HG03432 (cell line): ENCODE results near the gene OR52N4.
"Not testable (repeated sequence)": the region's sequence is repeated elsewhere in the genome, so short reads cannot be mapped to it uniquely, and the experiment has no call there.

ENCODE experiments used
- ATAC-seq: cut with Tn5 transposase; IDR thresholded peaks from one replicate; pipeline ENCODE4 v1.9.1; 2021; ENCODE audit warnings: mild to moderate bottlenecking, moderate library complexity; ENCODE audit not compliant: unreplicated experiment

OR52N4 gene

DNA sequence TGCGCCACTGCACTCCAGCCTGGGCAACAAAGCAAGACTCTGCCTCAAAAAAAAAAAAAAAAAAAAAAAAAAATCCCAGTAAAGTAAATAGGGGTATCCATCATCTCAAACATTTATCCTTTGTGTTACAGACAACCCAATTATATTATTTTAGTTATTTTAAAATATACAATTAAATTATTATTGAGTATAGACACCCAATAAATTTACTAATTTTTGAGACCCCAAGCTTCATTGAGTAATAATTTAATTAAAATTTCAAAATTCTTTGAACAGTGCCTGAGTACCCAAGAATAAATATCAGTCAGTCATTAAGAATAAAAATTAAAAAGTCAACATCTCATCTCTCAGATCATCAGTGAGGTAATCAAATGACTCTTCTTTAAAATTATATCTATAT is at the start of gene OR52N4:
Gene OR52N4, plus strand, starts transcription at position 301 of the 400 bp plus-strand sequence. CDS start 498 bp downstream, outside the sequence.
- ATAC-seq = no peak

DNA sequence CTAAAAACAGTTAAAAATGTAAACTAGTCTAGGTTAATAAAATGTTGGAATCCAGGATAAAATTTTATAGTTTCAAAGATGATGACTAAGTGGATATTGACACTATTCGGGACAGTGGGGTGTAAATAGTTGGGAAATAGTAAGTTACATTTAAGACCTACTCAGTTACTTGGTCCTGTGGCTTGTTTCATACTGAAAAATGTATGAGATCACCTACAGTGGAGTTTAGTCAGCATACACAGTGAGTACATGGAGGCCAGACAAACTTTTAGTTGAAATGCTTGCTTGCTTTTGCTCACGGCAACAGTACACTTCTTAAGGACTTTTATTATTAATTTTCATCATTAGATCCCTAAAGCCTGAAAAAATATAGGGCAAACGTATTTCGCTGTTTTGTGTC is 48.4 kb upstream of the OR52N4 start:
- no peak for ATAC-seq

DNA sequence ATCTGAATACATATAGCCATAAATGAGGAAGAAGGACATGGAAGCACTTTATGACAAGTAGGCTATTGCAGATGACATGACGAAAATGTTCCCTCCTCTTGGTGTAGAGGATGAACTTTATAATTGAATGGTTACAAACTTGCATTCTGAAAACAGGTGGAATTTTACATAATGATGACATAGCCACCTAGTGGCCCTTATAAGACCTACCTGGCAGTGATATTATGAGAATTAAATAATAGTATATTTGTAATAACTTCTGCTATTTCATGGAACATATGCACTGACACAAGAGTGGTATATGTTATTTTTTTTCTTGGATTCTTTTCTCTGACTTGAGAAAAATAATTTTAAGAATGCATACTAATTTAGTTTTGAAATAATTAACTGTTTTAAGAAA is 41.5 kb upstream of the OR52N4 start:
- no peak for ATAC-seq

DNA sequence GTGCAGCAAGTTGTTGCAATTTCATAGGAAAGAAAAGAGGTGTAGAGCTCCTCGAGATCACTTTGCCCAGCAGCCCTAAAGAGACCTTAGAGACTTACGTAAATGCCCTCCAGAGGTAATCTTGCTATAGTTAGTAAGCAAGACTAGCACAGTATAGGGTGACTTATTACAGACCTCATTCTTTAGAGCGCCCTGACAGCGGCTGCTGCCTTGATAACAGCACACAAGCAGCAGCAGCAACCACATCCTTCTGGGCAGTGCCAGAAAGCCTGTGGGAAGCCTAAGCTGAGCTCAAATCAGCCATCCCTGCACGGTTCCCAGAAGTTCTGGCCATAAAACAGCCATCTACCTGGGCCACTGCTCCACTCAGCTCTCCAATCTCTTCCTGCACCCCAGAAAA is 40.3 kb upstream of the OR52N4 start:
- no peak for ATAC-seq

DNA sequence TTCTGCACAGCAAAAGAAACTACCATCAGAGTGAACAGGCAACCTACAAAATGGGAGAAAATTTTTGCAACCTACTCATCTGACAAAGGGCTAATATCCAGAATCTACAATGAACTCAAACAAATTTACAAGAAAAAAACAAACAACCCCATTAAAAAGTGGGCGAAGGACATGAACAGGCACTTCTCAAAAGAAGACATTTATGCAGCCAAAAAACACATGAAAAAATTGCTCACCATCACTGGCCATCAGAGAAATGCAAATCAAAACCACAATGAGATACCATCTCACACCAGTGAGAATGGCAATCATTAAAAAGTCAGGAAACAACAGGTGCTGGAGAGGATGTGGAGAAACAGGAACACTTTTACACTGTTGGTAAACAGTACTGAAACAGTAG is 37.5 kb upstream of the OR52N4 start:
- ATAC-seq = not testable (repeated sequence)

DNA sequence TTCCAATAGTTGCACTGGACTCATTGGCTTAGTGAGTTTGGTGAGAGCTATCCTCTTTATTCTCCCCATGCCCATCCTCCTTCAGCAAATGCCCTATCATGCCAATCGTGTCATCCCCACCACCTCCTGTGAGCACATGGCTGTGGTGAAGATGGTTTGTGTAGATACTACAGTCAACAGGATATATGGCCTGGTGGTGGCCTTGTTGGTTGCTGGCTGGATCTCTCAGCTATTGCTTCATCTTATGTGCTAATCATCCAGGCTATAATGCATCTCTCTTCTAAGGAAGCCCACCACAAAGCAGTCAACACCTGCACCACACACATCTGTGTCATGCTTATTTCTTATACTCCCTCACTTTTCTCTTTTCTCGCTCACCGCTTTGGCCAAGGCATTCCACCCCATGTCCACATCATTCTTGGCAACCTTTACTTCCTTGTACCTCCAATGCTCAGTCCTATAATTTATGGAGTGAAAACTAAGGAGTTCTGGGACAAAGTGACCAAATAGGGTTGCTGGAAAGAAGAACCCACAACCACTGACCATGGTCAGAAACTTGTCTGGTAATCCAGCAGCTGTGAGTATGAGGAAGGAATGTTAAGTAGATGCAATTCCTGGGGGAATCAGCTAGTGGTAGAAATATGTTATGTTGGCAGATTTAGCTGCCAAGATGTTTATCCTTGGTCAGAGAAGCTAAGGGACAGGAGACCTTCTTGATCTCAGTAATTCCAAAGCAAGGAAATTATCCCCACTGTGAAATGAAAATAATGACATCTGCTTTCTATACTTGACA is 34.1 kb upstream of the OR52N4 start:
- no peak for ATAC-seq

DNA sequence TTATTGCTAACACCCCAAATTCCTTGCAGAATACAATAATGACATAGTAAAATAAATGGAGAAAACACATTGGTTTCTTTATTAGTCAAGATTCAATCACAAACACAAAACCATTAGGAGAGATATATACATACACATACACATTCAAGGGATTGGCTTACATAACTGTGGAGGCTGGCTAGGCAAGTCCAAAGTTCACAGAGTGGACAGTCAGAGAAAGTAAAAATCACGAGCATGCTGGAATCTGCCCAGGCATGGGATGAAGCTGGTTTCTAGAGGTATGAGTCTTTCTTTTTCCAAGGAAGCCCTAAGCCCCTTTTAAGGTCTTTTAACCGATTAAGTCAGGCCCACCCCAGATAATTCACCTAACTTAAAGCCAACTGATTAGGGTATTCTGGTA is 31.4 kb upstream of the OR52N4 start:
- ATAC-seq = no peak

DNA sequence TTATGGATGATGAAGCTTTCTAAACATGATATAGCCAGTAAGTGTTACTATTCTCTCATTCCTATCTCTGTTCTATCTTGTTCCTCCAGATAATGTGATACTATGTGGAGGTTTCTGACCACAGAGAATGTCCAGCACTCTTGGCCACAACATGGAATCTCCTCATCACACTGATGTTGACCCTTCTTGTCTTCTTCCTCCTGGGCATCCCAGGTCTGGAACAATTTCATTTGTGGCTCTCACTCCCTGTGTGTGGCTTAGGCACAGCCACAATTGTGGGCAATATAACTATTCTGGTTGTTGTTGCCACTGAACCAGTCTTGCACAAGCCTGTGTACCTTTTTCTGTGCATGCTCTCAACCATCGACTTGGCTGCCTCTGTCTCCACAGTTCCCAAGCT is 27.7 kb upstream of the OR52N4 start:
- ATAC-seq = no peak

DNA sequence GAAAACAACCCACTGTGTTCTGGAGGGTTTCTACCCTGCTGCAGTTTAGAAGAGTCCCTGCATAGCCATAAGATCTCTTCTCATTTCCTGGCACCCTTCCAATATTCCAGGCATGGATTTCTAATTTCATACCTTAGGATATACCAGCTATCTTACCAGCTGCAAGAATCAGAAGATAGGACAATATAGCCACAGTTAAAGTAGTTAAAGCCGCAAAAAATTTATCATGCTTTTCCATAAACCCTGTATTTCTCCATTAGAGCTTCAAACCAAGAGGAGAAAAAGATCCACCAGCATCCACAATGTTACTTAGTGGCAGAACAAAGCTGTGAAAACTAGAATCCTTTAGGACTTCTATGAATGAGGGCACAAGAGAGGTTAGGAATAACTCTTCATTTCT is 26.4 kb upstream of the OR52N4 start:
- no peak for ATAC-seq

DNA sequence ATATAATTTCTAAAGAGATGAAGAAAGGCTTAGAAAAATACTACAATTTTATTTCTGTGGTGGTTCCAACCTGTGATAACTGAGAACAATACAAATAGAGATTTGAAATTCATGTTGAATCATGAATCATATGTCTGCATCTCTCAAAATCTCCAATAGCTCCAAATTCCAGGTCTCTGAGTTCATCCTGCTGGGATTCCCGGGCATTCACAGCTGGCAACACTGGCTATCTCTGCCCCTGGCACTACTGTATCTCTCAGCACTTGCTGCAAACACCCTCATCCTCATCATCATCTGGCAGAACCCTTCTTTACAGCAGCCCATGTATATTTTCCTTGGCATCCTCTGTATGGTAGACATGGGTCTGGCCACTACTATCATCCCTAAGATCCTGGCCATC is 17.6 kb upstream of the OR52N4 start, which contains the start of gene OR56B1:
Gene OR56B1, plus strand, starts transcription at position 53 of the 400 bp plus-strand sequence. Its CDS starts 69 bp downstream, at position 122.
- no peak for ATAC-seq

DNA sequence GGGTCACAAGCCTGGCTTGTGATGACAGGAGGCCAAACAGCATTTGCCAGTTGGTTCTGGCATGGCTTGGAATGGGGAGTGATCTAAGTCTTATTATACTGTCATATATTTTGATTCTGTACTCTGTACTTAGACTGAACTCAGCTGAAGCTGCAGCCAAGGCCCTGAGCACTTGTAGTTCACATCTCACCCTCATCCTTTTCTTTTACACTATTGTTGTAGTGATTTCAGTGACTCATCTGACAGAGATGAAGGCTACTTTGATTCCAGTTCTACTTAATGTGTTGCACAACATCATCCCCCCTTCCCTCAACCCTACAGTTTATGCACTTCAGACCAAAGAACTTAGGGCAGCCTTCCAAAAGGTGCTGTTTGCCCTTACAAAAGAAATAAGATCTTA is 17.0 kb upstream of the OR52N4 start:
- no peak for ATAC-seq

DNA sequence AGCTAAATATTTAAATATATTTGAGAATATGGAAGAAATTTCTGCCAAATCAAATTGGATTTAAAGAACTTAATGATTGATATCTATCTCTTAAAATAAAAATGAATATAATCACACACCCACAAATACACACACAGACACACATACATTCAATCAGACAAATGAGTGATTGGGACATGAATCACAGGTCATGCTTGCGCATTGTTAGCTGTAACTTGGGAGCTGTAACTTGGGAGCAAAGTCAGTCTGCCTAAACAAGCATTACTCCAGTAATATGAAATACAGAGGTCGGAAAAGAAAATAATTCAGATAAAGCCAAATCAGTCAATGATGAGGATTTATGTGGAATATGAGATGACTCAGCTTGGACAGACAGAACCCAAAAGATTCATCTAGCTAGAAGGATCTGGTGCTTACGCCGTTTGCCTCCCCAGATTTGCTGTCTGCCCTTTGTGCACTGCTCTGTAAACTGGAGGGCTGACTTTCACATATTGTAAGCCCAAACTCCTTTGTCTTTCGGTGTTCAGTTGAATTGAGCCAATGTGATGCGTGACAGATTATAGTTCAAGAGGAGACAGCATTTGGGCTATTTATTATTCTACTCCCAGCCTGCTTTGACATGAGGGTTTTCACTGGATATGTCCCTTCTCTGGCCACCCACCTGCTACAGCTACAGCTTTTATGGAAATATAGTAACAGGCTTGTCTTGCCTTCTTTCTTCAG is 16.2 kb upstream of the OR52N4 start:
- ATAC-seq = no peak

DNA sequence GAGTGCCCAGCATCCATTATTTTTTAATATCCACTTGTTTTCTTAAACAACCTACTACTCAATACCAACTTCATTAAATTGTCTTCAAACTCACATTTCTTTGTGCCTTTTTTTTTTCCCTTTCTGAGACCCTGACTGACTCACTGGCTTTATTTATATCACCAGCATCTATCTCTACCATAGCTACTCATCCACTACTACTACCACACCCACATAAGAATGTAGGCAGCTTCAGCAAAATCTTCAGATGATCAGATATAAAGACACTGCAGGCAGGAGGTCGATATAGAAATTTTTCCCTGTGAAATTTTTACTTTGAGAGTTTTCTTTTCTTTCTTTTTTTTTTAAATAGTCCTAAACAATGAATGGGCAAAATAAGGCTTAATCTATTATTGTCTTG is 15.6 kb upstream of the OR52N4 start:
- no peak for ATAC-seq

DNA sequence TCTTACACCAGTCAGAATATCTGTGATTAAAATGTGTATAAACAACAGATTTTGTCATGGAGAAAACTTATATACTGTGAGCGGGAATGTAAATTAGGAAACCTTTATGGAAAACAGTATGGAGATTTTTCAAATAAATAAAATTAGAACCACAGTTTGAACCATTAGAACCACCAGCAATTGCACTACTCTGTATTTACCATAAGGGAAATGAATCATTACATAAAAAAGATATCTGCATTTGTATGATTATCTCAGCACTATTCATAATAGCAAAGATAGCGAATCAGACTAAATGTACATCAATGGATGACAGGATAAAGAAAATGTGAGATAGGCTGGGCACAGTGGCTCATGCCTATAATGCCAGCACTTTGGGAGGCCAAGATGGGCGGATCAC is 7.4 kb upstream of the OR52N4 start:
- ATAC-seq = no peak

DNA sequence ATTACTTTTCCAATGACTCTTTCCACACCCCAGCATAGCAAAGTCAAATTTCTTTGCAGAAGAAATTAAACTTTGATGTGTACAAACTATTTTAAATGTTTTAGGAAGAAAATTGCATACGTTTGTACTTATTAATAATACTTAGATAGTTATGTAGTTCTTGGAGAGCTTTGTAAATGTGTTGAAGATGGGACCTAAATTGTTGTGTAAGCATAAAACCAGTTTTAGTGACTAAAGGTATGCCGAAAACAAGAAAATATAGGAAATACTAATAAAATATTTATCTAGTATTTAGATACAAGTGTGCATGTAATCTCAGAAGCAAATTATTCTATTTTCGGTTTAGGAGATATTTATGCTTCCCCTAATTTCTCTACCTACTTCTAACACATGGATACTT is 4.2 kb upstream of the OR52N4 start:
- ATAC-seq = no peak

DNA sequence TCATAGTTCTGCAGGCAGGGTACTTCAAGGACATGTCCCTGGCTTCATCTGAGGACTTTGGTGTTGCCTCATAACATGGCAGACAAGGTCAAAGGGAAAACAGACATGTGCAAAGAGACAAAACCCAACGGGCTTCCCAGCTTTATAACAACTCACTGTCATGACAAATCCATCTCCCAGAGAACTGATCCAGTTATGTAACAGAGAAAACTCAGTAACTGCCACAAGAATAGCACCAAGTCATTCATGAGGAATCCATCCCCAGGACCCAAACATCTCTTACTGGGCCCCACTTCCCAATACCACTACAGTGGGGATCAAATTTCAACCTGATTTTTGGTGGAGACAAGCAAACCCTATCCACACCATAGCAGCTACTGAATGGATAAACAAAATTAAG is 13.0 kb downstream of the OR52N4 start:
- ATAC-seq = no peak

DNA sequence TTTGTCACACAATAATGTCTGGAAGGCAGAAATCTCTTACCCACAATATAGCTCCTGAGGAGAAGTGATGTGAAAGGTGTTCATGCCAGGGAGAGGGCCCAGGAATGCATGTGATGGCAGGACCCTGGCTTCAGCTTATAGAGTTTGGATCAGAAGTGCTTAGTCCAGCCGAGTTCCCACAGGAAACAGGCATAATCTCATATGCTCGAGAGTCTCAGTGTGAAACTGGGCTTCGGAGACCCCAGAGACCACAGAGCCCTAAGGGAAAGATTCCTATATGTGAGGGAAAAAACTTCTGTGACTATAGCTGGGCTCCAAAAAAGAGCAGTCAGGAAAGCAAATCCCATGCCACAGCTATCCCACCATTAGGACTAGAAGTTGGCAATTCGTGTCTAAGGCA is 29.2 kb downstream of the OR52N4 start, which contains the start of gene OR52N5:
Gene OR52N5, minus strand, starts transcription at position 101 of the 400 bp plus-strand sequence. CDS start 4,721 bp downstream, outside the sequence.
- no peak for ATAC-seq

DNA sequence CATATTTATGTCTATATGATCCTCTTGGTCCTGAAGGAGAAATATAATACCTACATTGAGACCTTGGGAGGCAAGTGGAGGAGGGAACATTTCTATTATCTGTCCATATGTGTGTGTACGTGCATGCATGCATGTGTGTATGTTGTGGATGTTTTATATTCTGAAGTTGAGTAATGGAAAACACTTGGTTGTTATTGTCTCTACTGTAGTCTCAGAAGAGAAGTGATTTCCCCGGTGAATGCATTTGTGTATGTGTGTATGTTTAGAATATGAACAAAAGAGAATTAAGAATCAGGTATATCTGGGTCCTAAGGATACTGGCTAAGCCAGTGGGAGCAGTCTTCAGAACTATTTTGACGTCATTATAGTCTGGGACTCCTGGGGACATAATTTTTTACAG is 37.1 kb downstream of the OR52N4 start, which contains the start of gene OR52N1:
Gene OR52N1, minus strand, starts transcription at position 101 of the 400 bp plus-strand sequence. CDS start 2,449 bp downstream, outside the sequence.
- no peak for ATAC-seq

DNA sequence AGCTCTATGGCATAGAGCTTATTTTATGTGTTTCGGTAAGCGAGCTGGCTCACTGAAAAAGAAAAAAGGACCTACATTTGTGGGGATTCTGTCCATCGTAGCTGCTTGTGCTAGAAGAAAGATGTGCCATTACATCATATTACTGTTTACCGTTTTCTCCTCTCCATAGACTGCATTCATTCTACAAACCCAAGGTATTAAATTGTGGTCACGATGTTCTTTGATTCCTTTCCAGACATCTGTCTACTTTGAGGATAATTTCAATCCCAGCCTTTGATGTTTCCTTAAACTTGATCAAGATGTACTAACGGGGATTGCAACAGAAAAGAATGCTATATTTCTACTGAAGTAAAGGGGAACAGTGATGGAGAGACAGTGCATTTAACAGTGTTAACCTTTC is 42.5 kb downstream of the OR52N4 start:
- no peak for ATAC-seq

DNA sequence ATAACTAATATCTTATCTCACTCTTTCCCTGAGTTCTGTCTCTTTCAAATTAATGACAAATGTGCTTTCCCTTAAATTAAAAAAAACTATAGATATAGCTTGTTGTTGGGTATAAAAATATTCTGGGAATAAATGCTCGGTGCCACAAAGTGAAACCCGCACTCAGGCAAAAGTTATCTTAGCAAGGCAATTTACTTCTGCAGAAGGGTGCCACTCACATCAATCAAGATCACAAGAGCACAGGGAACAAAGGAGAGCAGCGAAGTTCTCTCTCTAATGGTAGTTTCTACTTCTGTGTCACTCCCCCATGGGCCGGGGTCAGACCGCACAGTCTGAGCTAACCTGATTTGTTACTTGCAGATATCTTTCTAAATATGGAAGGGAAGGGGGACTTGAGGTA is 49.9 kb downstream of the OR52N4 start:
- no peak for ATAC-seq
